DND-41 (cell line): ENCODE results near the gene LIF.
A peak's percentile ranks its signal among the peaks of the same experiment; 100 is the strongest.

Experiments used
- ATAC-seq: fragments of 200-7000 bp; cut with Tn5 transposase; 3 replicates; pipeline ENCODE4 v1.9.1; 2021; ENCODE audit warnings: low read depth; ENCODE audit not compliant: insufficient read depth
- DNase-seq: peaks from one replicate; pipeline ENCODE4 v3.0.0-alpha.2; 2020
- H2AFZ ChIP-seq: 2 replicates; pipeline ENCODE4 v1.6.0; 2012; ENCODE audit warnings: low read depth, low read length
- H3K27ac ChIP-seq: 2 replicates; pipeline ENCODE4 v1.5.1; 2012; ENCODE audit warnings: low read length, inconsistent platforms
- H3K27me3 ChIP-seq: fragments of 200-600 bp; sonication (generic); 2 replicates; pipeline ENCODE4 v1.6.0; 2012; ENCODE audit warnings: low read length, mild to moderate bottlenecking, inconsistent platforms; ENCODE audit not compliant: insufficient read depth, poor library complexity
- H3K36me3 ChIP-seq: 2 replicates; pipeline ENCODE4 v1.5.1; 2012; ENCODE audit warnings: low read length, inconsistent platforms; ENCODE audit not compliant: insufficient read depth
- H3K4me1 ChIP-seq: 2 replicates; pipeline ENCODE4 v1.5.1; 2012; ENCODE audit warnings: mild to moderate bottlenecking, low read length; ENCODE audit not compliant: insufficient read depth
- H3K4me2 ChIP-seq: 2 replicates; pipeline ENCODE4 v1.6.0; 2012; ENCODE audit warnings: mild to moderate bottlenecking, moderate library complexity, low read length, inconsistent platforms; ENCODE audit not compliant: insufficient read depth
- H3K4me3 ChIP-seq, 2 experiments: fragments of 200-600 bp in 1 of 2; shearing (Covaris generic) in 1 of 2; 2 replicates each; pipeline ENCODE4 v1.5.1; 2012 to 2016; ENCODE audit warnings: inconsistent platforms in 2 of 2, low read length in 2 of 2, mild to moderate bottlenecking in 2 of 2, low read depth in 1 of 2, moderate library complexity in 1 of 2
- H3K79me2 ChIP-seq: 2 replicates; pipeline ENCODE4 v1.6.0; 2012; ENCODE audit warnings: low read length, inconsistent platforms; ENCODE audit not compliant: insufficient read depth
- H3K9ac ChIP-seq: 2 replicates; pipeline ENCODE4 v1.6.0; 2012; ENCODE audit warnings: low read depth, mild to moderate bottlenecking, inconsistent platforms, low read length, moderate library complexity
- H3K9me3 ChIP-seq: 2 replicates; pipeline ENCODE4 v1.5.1; 2012; ENCODE audit warnings: low read length, moderate library complexity, mild to moderate bottlenecking, inconsistent platforms; ENCODE audit not compliant: insufficient read depth, severe bottlenecking
- H4K20me1 ChIP-seq: 2 replicates; pipeline ENCODE4 v1.6.0; 2012; ENCODE audit warnings: low read length; ENCODE audit not compliant: insufficient read depth
- EZH2 ChIP-seq: IDR thresholded peaks from 3 replicates; pipeline ENCODE4 v1.6.1; 2012; ENCODE audit warnings: borderline replicate concordance, low read depth, mild to moderate bottlenecking, moderate library complexity, low read length, inconsistent platforms; ENCODE audit not compliant: severe bottlenecking
- TF ChIP-seq, protein P1 (sequence below): IDR thresholded peaks from 2 replicates; pipeline ENCODE4 v1.5.1; 2012; ENCODE audit warnings: borderline replicate concordance, low read length, moderate library complexity, mild to moderate bottlenecking; ENCODE audit not compliant: poor library complexity, severe bottlenecking; ENCODE audit errors: extremely low read depth

The LIF gene

DNA sequence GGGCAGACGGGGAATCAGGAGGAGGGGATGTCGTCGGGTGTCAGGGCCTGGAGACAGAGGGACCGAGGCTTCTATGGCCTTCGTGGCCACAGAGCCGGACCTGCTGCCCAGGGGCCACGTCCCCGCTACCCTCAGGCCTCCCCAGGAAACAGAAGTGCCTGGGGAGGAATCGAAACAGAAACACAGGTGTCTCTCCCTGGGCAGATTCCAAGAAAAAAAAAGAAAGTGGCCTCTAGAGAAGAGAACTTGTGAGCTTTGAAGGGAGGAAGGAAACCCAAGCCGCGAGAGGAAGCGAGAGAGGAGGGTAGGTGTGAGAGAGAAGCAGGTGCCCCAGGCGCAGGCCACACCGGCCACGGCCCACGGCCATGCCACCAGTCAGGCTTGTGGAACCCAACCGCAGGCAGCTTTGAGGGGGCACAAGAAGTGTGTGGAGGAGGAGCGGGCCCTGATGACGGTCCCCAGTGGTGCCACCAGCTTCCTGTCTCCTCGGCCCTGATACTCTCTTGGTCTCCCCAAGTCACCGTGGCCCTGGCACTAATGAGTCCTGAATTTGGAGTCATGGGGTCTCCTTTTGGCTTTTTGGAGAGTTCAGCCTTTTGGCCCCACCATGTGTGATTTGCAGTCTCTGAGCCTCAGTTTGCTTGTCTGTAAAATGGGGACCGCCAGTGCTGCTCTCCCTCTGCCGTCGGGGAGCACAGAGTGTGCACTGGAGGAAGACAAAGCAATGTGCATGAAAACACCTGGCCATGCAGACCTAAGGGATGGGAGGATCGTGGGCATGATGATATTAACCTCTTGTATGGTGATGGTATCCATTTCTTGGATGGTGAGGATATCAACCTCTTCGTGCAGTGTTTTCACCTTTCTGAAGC is 25.2 kb downstream of the LIF start:
- DNase-seq: peak; percentile 98
- peak overlapping the region; percentile 60 for H3K4me2 ChIP-seq
- H2AFZ ChIP-seq: peak overlapping the region; percentile 3; the same call in 1 of the 2 replicates
- peak overlapping the region; percentile 86 for H3K27ac ChIP-seq
- no peaks in the 10 kb centered on the region for H4K20me1 ChIP-seq
- no peaks in the 10 kb centered on the region for H3K36me3 ChIP-seq
- H3K4me1 ChIP-seq: peaks cover 60% of the 10 kb centered on the region
- no peak for TF ChIP-seq EZH2
- TF ChIP-seq, protein P1, sequence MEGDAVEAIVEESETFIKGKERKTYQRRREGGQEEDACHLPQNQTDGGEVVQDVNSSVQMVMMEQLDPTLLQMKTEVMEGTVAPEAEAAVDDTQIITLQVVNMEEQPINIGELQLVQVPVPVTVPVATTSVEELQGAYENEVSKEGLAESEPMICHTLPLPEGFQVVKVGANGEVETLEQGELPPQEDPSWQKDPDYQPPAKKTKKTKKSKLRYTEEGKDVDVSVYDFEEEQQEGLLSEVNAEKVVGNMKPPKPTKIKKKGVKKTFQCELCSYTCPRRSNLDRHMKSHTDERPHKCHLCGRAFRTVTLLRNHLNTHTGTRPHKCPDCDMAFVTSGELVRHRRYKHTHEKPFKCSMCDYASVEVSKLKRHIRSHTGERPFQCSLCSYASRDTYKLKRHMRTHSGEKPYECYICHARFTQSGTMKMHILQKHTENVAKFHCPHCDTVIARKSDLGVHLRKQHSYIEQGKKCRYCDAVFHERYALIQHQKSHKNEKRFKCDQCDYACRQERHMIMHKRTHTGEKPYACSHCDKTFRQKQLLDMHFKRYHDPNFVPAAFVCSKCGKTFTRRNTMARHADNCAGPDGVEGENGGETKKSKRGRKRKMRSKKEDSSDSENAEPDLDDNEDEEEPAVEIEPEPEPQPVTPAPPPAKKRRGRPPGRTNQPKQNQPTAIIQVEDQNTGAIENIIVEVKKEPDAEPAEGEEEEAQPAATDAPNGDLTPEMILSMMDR: peak; percentile 19
- H3K9me3 ChIP-seq: no peaks in the 10 kb centered on the region
- peak overlapping the region in 1 of 2 experiments; percentile 35; a peak in 2 of 4 replicates for H3K4me3 ChIP-seq
- no peaks in the 10 kb centered on the region for H3K27me3 ChIP-seq
- peak overlapping the region; percentile 52 for H3K9ac ChIP-seq
- no peaks in the 10 kb centered on the region for H3K79me2 ChIP-seq
- ATAC-seq: peak; percentile 88

DNA sequence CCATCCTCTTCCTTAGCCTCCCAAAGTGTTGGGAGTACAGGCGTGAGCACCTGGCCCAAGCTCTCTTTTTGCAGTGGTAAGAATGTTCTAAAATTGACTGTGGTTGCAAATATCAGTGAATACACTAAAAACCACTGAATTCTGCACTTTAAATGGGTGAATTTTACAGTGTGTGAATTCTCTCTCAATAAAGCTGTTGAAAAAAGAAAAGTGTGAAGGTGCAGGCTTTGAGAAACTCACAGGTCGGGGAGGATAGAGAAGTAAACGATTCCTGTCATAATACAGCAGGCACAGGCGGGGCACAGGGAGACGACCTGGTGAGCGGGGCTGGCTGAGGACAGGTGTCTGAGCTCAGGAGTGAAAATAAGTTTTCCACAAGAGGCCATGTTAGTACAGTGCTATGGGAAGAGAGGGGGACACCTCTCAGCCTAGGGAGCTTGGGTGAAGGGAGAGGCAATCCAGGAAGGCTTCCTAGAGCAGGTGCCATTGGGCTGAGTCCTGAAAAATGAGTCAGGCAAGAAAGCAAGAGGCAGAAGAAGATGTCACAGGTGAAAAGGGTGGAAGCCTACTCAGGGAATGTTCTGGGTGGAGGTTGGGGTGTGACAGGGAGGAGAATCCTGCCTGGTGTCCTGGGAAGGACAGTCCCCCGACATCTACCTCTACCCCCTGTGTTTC is 26.1 kb downstream of the LIF start:
- H2AFZ ChIP-seq: no peak overlapping the region
- no peaks in the 10 kb centered on the region for H3K9me3 ChIP-seq
- H4K20me1 ChIP-seq: no peaks in the 10 kb centered on the region
- no peaks in the 10 kb centered on the region for H3K36me3 ChIP-seq
- H3K27ac ChIP-seq: peak overlapping the region; percentile 86
- H3K79me2 ChIP-seq: no peaks in the 10 kb centered on the region
- peak overlapping the region in 1 of 2 experiments; percentile 35; a peak in 1 of 4 replicates for H3K4me3 ChIP-seq
- H3K4me1 ChIP-seq: peaks cover 58% of the 10 kb centered on the region
- no peaks in the 10 kb centered on the region for H3K27me3 ChIP-seq
- no peak for TF ChIP-seq EZH2
- TF ChIP-seq, protein P1: no peak
- no peak for DNase-seq
- peak overlapping the region; percentile 60 for H3K4me2 ChIP-seq
- H3K9ac ChIP-seq: peak overlapping the region; percentile 52
- ATAC-seq: no peak

- Histone ChIP-seq H3K27ac (peak overlapping the region; percentile 86), H3K4me2 (no peak overlapping the region), H3K79me2 (no peaks in the 10 kb centered on the region), H2AFZ (no peak overlapping the region; the same call in 1 of the 2 replicates), H3K4me1 (peaks cover 57% of the 10 kb centered on the region), H3K9me3 (no peaks in the 10 kb centered on the region), H3K36me3 (no peaks in the 10 kb centered on the region), H3K9ac (peak overlapping the region; percentile 52), H4K20me1 (no peaks in the 10 kb centered on the region), H3K4me3 (no peak overlapping the region), H3K27me3 (no peaks in the 10 kb centered on the region)
- ATAC-seq (no peak), DNase-seq (peak; percentile 39)
- TF ChIP-seq EZH2: no peak
- TF ChIP-seq, protein P1: no peak
Measured at GRCh38 chr22:30219668-30220278, 26.8 kb downstream of the LIF start.
